Measurements from ENCODE around the gene RPL29.

The RPL29 gene

DNA sequence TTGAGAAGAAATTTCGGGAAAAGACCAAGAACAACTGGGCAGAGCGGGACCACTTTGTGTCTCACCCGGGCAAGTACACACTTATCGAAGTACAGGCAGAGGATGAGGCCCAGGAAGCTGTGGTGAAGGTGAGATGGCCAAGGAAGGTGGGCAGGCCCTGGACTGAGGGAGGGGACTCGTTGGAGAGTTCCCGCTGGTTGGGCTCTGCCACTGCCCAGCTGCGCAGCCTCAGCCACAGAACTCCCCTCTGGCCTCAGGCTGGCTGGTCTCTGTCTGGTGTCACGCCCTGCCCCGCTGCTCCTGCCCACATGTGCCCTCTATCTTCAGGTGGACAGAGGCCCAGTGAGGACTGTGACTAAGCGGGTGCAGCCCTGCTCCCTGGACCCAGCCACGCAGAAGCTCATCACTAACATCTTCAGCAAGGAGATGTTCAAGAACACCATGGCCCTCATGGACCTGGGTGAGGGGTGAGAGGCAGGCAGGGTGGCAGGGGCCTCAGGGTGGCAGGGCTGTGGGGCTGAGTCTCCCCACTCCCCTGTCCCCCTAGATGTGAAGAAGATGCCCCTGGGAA lies 51.2 kb downstream of the RPL29 start:
- no peak for FAIRE-seq

Data from G401.6 (cell line).